ENCODE measurements around the gene RPL15.
"Not testable (repeated sequence)": the region's sequence is repeated elsewhere in the genome, so short reads cannot be mapped to it uniquely, and the experiment has no call there.

The RPL15 gene

GRCh38 chr3:23880703-23881339, 36.1 kb upstream of the RPL15 start:
- no peak for DNase-seq (ENCODE audit: extremely low spot score)
- POLR2A ChIA-PET = interaction anchor here (1.0 kb wide), 1 partner anchor 36 kb away, joined by 3 read pairs; the partner anchor contains the start of genes NKIRAS1 and RPL15
- CTCF ChIA-PET = interaction anchor here (1.0 kb wide), 1 partner anchor 8 kb away, joined by 7 read pairs; no protein-coding TSS in a partner anchor
- TF ChIP-seq CTCF (IDR thresholded peaks at IDR 0.05; ENCODE audit: control extremely low read depth, extremely low read depth, low read depth, missing control alignments) = no peak

GRCh38 chr3:23881993-23882392, 34.9 kb upstream of the RPL15 start:
- CTCF ChIA-PET = interaction anchor here (1.0 to 2.7 kb wide), 3 partner anchors 10 to 298 kb away, joined by 3 to 12 read pairs (median 4); no protein-coding TSS in a partner anchor
- POLR2A ChIA-PET = interaction anchor here (0.6 kb wide), 1 partner anchor 25 kb away, joined by 4 read pairs; no protein-coding TSS in a partner anchor

GRCh38 chr3:23882487-23882918, 34.4 kb upstream of the RPL15 start:
- CTCF ChIA-PET = interaction anchor here (1.0 to 2.7 kb wide), 4 partner anchors 9 to 297 kb away, joined by 3 to 12 read pairs (median 4); no protein-coding TSS in a partner anchor

More at GRCh38 chr3:23881993-23882392, 34.9 kb upstream of the RPL15 start:
- DNase-seq (ENCODE audit: extremely low spot score) = not testable (repeated sequence)

GRCh38 chr3:23884481-23884880, 32.5 kb upstream of the RPL15 start:
- ChIA-PET POLR2A (no interaction called here), CTCF (interaction anchor here (1.8 kb wide), 1 partner anchor 11 kb away, joined by 4 read pairs; no protein-coding TSS in a partner anchor)
- DNase-seq (ENCODE audit: extremely low spot score) = no peak
- no peak for TF ChIP-seq CTCF (IDR thresholded peaks at IDR 0.05; ENCODE audit: control extremely low read depth, extremely low read depth, low read depth, missing control alignments)

More at GRCh38 chr3:23882487-23882918, 34.4 kb upstream of the RPL15 start:
- no peak for DNase-seq (ENCODE audit: extremely low spot score)
- POLR2A ChIA-PET = interaction anchor here (0.6 kb wide), 1 partner anchor 26 kb away, joined by 4 read pairs; no protein-coding TSS in a partner anchor
- TF ChIP-seq CTCF (IDR thresholded peaks at IDR 0.05; ENCODE audit: control extremely low read depth, extremely low read depth, low read depth, missing control alignments) = no peak

GRCh38 chr3:23885210-23885609, 31.7 kb upstream of the RPL15 start:
- DNase-seq (ENCODE audit: extremely low spot score) = no peak
- TF ChIP-seq CTCF (IDR thresholded peaks at IDR 0.05; ENCODE audit: control extremely low read depth, extremely low read depth, low read depth, missing control alignments) = no peak
- ChIA-PET CTCF (interaction anchor here (1.3 to 1.8 kb wide), 2 partner anchors 10 to 47 kb away, joined by 3 to 4 read pairs; no protein-coding TSS in a partner anchor), POLR2A (no interaction called here)

GRCh38 chr3:23886311-23886710, 30.6 kb upstream of the RPL15 start:
- CTCF ChIA-PET = interaction anchor here (1.3 to 4.3 kb wide), 3 partner anchors 13 to 52 kb away, joined by 3 to 31 read pairs (median 10); no protein-coding TSS in a partner anchor
- POLR2A ChIA-PET = interaction anchor here (1.7 kb wide), 1 partner anchor 30 kb away, joined by 3 read pairs; the partner anchor contains the start of genes NKIRAS1 and RPL15
- DNase-seq (ENCODE audit: extremely low spot score) = no peak
- TF ChIP-seq CTCF (IDR thresholded peaks at IDR 0.05; ENCODE audit: control extremely low read depth, extremely low read depth, low read depth, missing control alignments) = no peak

All from GM10248 (cell line).